Measurements from ENCODE around the gene ZFPM1. TPM values are rescaled to one million over a fixed set of nuclear protein-coding genes. Genes with fewer than 3 reads are reported as not detected.

The ZFPM1 gene
- total RNA-seq, 1 donor from 2014 or later = 35.0 TPM

- ChIA-PET CTCF (no interaction called here), POLR2A (no interaction called here)
- no peaks in the 10 kb centered on the region for H3K9me3 Mint-ChIP-seq
- ATAC-seq (ENCODE audit: low read depth) (no peak), DNase-seq (no peak)
- peak overlapping the region; percentile 53 for H3K27ac Mint-ChIP-seq
- no peak overlapping the region for H3K4me3 Mint-ChIP-seq
- no peaks in the 10 kb centered on the region for H3K36me3 Mint-ChIP-seq (ENCODE audit: low read depth)
- TF ChIP-seq, protein P1, sequence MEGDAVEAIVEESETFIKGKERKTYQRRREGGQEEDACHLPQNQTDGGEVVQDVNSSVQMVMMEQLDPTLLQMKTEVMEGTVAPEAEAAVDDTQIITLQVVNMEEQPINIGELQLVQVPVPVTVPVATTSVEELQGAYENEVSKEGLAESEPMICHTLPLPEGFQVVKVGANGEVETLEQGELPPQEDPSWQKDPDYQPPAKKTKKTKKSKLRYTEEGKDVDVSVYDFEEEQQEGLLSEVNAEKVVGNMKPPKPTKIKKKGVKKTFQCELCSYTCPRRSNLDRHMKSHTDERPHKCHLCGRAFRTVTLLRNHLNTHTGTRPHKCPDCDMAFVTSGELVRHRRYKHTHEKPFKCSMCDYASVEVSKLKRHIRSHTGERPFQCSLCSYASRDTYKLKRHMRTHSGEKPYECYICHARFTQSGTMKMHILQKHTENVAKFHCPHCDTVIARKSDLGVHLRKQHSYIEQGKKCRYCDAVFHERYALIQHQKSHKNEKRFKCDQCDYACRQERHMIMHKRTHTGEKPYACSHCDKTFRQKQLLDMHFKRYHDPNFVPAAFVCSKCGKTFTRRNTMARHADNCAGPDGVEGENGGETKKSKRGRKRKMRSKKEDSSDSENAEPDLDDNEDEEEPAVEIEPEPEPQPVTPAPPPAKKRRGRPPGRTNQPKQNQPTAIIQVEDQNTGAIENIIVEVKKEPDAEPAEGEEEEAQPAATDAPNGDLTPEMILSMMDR (IDR thresholded peaks at IDR 0.05) = no peak
- H3K27me3 Mint-ChIP-seq = no peaks in the 10 kb centered on the region
- intact Hi-C loops (cut with micrococcal nuclease) = no loop called here
- H3K4me1 Mint-ChIP-seq = peaks cover 41% of the 10 kb centered on the region
These were observed 18.0 kb downstream of the ZFPM1 start for GRCh38 chr16:88471115-88471514.

DNA sequence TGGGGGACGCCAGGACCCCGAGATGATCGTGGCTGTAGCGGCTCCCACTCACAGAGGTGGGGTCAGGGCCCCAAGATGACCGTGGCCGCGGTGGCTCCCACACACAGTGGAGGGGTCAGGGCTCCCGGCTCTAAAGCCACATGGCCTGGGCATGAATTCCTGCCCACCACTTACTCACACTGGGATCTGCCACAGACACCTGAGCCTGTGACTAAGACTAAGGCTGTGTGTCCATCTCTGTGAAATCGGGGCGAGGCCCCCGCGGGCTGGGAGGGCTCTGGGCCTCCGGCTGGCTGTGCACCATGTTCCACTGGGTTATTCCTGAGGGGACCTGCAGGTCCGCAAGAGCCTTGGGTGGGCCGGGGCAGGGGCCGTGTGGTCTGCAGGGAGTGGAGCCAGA lies 18.5 kb downstream of the ZFPM1 start:
- TF ChIP-seq, protein P1 (IDR thresholded peaks at IDR 0.05) = no peak
- ATAC-seq (ENCODE audit: low read depth) (no peak), DNase-seq (no peak)
- H3K9me3 Mint-ChIP-seq = no peaks in the 10 kb centered on the region
- no peak overlapping the region for H3K27ac Mint-ChIP-seq
- no peaks in the 10 kb centered on the region for H3K36me3 Mint-ChIP-seq (ENCODE audit: low read depth)
- ChIA-PET CTCF (no interaction called here), POLR2A (no interaction called here)
- intact Hi-C loops (cut with micrococcal nuclease) = no loop called here
- no peaks in the 10 kb centered on the region for H3K27me3 Mint-ChIP-seq
- H3K4me3 Mint-ChIP-seq = no peak overlapping the region
- peaks cover 39% of the 10 kb centered on the region for H3K4me1 Mint-ChIP-seq

- H3K9me3 Mint-ChIP-seq = no peaks in the 10 kb centered on the region
- no peaks in the 10 kb centered on the region for H3K27me3 Mint-ChIP-seq
- H3K27ac Mint-ChIP-seq = no peak overlapping the region
- TF ChIP-seq, protein P1 (IDR thresholded peaks at IDR 0.05) = no peak
- peaks cover 37% of the 10 kb centered on the region for H3K4me1 Mint-ChIP-seq
- CTCF ChIA-PET = no interaction called here
- ATAC-seq (ENCODE audit: low read depth) (no peak), DNase-seq (no peak)
- no peak overlapping the region for H3K4me3 Mint-ChIP-seq
- intact Hi-C loops (cut with micrococcal nuclease) = no loop called here
- POLR2A ChIA-PET = interaction anchor here (0.9 kb wide), 1 partner anchor 15 kb away, joined by 4 read pairs; no protein-coding TSS in a partner anchor
- H3K36me3 Mint-ChIP-seq (ENCODE audit: low read depth) = no peaks in the 10 kb centered on the region
These were observed 19.0 kb downstream of the ZFPM1 start for GRCh38 chr16:88472069-88472468.

- TF ChIP-seq, protein P1 (IDR thresholded peaks at IDR 0.05) = no peak
- intact Hi-C loops (cut with micrococcal nuclease) = no loop called here
- H3K36me3 Mint-ChIP-seq (ENCODE audit: low read depth) = no peaks in the 10 kb centered on the region
- H3K4me1 Mint-ChIP-seq = peaks cover 35% of the 10 kb centered on the region
- CTCF ChIA-PET = no interaction called here
- POLR2A ChIA-PET = interaction anchor here (0.9 kb wide), 1 partner anchor 16 kb away, joined by 4 read pairs; no protein-coding TSS in a partner anchor
- ATAC-seq (ENCODE audit: low read depth) (no peak), DNase-seq (no peak)
- no peaks in the 10 kb centered on the region for H3K27me3 Mint-ChIP-seq
- H3K9me3 Mint-ChIP-seq = no peaks in the 10 kb centered on the region
- no peak overlapping the region for H3K27ac Mint-ChIP-seq
- H3K4me3 Mint-ChIP-seq = no peak overlapping the region
These were observed 19.6 kb downstream of the ZFPM1 start for GRCh38 chr16:88472637-88473205.

DNA sequence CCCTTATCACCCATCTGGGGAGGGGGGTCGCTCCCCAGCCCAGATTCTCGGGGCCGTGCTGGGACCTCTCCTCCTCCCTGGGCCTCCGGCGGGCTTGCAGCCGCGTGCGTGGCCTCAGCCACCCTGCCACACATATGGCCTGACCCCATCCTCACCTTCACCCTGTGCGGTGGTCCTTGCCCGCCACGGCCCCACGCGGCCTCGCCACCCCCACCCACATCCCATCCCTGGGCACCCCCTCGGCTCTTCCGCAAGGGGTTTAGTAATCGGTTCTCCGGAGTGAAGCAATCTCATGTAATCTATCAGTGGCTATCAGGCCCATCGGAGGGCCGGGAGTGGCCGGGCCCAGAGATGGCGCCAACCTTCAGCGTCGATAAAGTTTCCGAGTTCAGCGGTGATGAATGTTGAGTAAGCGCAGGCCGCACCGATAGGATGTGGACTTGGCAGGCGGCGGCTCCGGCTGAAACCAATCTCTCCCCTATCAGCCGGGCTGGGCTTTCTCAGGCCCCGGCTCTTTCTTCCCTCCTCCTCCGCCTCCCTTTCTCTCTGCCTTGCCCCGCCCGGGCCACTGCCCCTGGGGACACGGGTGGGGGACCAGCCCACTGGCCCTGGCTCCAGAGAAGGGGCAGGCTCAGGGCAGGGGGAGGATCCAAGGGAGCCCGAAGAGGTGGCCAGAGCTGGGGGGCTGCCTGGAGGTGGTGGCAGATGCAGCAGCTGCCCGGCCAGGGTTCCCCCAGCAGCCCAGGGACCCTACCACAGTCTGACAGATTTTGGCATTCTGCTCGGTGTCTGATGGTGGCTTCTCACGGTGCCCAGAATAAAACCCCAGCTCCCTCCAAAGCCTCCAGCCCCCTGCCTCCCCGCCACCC lies 20.8 kb downstream of the ZFPM1 start:
- ChIA-PET POLR2A (interaction anchor here (0.7 to 1.0 kb wide), 2 partner anchors 17 to 26 kb away, joined by 3 read pairs; no protein-coding TSS in a partner anchor), CTCF (no interaction called here)
- Mint-ChIP-seq H3K4me3 (no peak overlapping the region), H3K36me3 (ENCODE audit: low read depth) (no peaks in the 10 kb centered on the region), H3K4me1 (peaks cover 39% of the 10 kb centered on the region), H3K27ac (no peak overlapping the region), H3K9me3 (no peaks in the 10 kb centered on the region), H3K27me3 (no peaks in the 10 kb centered on the region)
- ATAC-seq (ENCODE audit: low read depth) (no peak), DNase-seq (no peak)
- intact Hi-C loops (cut with micrococcal nuclease) = no loop called here
- TF ChIP-seq, protein P1 (IDR thresholded peaks at IDR 0.05) = no peak
